Mesothelial cell of epicardium (in vitro differentiated cells): ENCODE data around the gene DCLK1. TPM values are rescaled to one million over a fixed set of nuclear protein-coding genes. Genes with fewer than 3 reads are reported as not detected.
"Not testable (repeated sequence)": the region's sequence is repeated elsewhere in the genome, so short reads cannot be mapped to it uniquely, and the experiment has no call there.

ENCODE experiments used
- DNase-seq, 2 experiments: peaks; one replicate each; pipeline ENCODE4 v3.0.0; 2021; ENCODE audit warnings: low spot score in 2 of 2; ENCODE audit not compliant: unreplicated experiment in 2 of 2
- H3K27ac Mint-ChIP-seq: 2 replicates; pipeline ENCODE4 v1.8.0; 2021; ENCODE audit warnings: mixed read lengths
- H3K27me3 Mint-ChIP-seq: 2 replicates; pipeline ENCODE4 v1.8.0; 2021; ENCODE audit warnings: low read depth, mixed read lengths
- H3K36me3 Mint-ChIP-seq: 2 replicates; pipeline ENCODE4 v1.8.0; 2021; ENCODE audit warnings: mixed read lengths
- H3K4me1 Mint-ChIP-seq: 2 replicates; pipeline ENCODE4 v1.8.0; 2021; ENCODE audit warnings: mixed read lengths
- H3K4me3 Mint-ChIP-seq: 2 replicates; pipeline ENCODE4 v1.8.0; 2021; ENCODE audit warnings: mild to moderate bottlenecking, moderate library complexity, mixed read lengths
- H3K9me3 Mint-ChIP-seq: 2 replicates; pipeline ENCODE4 v1.8.0; 2021; ENCODE audit warnings: mixed read lengths
- total RNA-seq: library from RNA; stranded (reverse); gene quantifications from 3 replicates; pipeline ENCODE4 v1.2.1, GENCODE V29; 2021
- TF ChIP-seq, protein P1 (sequence below): fragments of 200-600 bp; sonication (generic); IDR thresholded peaks from one replicate; pipeline ENCODE4 v1.5.0; 2021; ENCODE audit warnings: antibody characterized with exemption; ENCODE audit not compliant: unreplicated experiment

DCLK1 gene
- total RNA-seq, 1 donor from 2014 or later, result 21.7 TPM

DNA sequence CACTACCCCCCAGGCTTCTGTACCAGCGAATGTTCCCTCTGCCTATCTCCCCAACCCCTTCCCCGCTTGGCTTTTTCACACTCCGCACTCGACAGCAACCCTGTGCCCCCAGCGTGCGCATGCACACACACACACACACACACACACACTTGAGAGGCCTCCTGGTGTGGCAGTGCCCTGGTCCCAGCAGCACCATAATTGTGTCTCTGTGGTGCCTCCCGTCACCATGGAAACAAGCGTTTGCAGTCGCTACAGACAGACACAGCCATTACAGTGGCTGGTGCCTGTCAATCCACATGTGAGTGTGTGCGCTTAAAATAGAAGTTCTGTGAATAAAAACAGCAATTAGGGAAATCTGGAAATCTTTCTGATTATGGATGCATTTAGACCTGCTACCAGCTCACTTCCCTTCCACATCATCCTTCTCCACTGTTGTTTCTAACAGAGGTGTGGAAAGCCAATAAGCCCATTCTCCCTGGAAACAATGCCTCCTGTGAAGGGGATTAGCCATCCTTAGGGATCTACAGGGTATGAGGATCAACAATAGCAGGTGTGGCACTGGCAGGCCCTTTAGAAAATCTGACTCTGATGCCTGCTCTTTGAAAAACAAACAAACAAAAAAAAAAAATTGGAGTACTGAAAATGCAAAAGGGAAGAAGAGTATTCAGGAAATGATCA lies 146.3 kb downstream of the DCLK1 start:
- H3K27ac Mint-ChIP-seq, result peak overlapping the region; percentile 51
- TF ChIP-seq, protein P1, sequence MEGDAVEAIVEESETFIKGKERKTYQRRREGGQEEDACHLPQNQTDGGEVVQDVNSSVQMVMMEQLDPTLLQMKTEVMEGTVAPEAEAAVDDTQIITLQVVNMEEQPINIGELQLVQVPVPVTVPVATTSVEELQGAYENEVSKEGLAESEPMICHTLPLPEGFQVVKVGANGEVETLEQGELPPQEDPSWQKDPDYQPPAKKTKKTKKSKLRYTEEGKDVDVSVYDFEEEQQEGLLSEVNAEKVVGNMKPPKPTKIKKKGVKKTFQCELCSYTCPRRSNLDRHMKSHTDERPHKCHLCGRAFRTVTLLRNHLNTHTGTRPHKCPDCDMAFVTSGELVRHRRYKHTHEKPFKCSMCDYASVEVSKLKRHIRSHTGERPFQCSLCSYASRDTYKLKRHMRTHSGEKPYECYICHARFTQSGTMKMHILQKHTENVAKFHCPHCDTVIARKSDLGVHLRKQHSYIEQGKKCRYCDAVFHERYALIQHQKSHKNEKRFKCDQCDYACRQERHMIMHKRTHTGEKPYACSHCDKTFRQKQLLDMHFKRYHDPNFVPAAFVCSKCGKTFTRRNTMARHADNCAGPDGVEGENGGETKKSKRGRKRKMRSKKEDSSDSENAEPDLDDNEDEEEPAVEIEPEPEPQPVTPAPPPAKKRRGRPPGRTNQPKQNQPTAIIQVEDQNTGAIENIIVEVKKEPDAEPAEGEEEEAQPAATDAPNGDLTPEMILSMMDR, result no peak
- H3K36me3 Mint-ChIP-seq, result peaks cover 10% of the 10 kb centered on the region
- H3K9me3 Mint-ChIP-seq, result peaks cover 9% of the 10 kb centered on the region
- no peak for DNase-seq
- H3K4me3 Mint-ChIP-seq, result no peak overlapping the region
- peaks cover 38% of the 10 kb centered on the region for H3K4me1 Mint-ChIP-seq
- no peaks in the 10 kb centered on the region for H3K27me3 Mint-ChIP-seq

DNA sequence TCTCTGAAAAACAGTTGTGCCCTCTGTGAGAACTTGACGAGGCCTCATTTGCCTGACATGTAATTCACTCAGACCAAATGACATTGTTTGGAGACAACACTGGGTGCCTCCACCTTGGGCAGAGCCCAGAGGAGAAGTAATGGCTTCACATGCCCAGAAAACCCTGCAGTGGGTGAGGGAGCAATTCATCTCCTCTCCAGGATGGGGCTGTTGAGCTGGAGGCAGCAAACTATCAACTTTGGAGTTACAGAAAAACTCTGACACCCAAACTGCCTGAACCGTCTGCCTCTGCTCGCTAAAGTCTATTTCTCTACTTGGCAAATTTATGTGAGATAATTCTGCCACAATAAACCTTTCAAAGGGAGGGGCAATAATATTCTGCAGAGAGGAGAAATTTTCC lies 146.9 kb downstream of the DCLK1 start:
- Mint-ChIP-seq H3K27ac (no peak overlapping the region), H3K4me3 (no peak overlapping the region), H3K4me1 (peaks cover 40% of the 10 kb centered on the region), H3K27me3 (no peaks in the 10 kb centered on the region), H3K9me3 (peaks cover 9% of the 10 kb centered on the region), H3K36me3 (peaks cover 10% of the 10 kb centered on the region)
- TF ChIP-seq, protein P1, result no peak
- no peak for DNase-seq

GRCh38 chr13:35983703-35984102 lies 147.5 kb downstream of the DCLK1 start:
- H3K27ac Mint-ChIP-seq, H3K4me3 Mint-ChIP-seq, H3K9me3 Mint-ChIP-seq, H3K27me3 Mint-ChIP-seq, DNase-seq: not testable (repeated sequence)
- Mint-ChIP-seq H3K36me3 (peaks cover 12% of the 10 kb centered on the region), H3K4me1 (peaks cover 41% of the 10 kb centered on the region)

GRCh38 chr13:35983206-35983605 lies 148.0 kb downstream of the DCLK1 start:
- peaks cover 12% of the 10 kb centered on the region for H3K36me3 Mint-ChIP-seq
- no peaks in the 10 kb centered on the region for H3K27me3 Mint-ChIP-seq
- H3K4me3 Mint-ChIP-seq, result no peak overlapping the region
- no peak for DNase-seq
- no peak overlapping the region for H3K27ac Mint-ChIP-seq
- TF ChIP-seq, protein P1, result no peak
- H3K4me1 Mint-ChIP-seq, result peaks cover 39% of the 10 kb centered on the region
- H3K9me3 Mint-ChIP-seq, result peaks cover 9% of the 10 kb centered on the region

- Mint-ChIP-seq H3K4me3 (no peak overlapping the region), H3K27me3 (no peaks in the 10 kb centered on the region), H3K9me3 (peaks cover 14% of the 10 kb centered on the region), H3K36me3 (peaks cover 19% of the 10 kb centered on the region), H3K4me1 (peaks cover 12% of the 10 kb centered on the region), H3K27ac (no peak overlapping the region)
- TF ChIP-seq, protein P1, result no peak
- DNase-seq, result no peak
These were observed 151.7 kb downstream of the DCLK1 start for GRCh38 chr13:35979361-35979951.

- Mint-ChIP-seq H3K27me3 (no peaks in the 10 kb centered on the region), H3K4me1 (peaks cover 10% of the 10 kb centered on the region), H3K9me3 (peaks cover 19% of the 10 kb centered on the region)
These were observed 152.4 kb downstream of the DCLK1 start for GRCh38 chr13:35978607-35979316.

More at GRCh38 chr13:35978607-35979316, 152.4 kb downstream of the DCLK1 start:
- TF ChIP-seq, protein P1, result peak; percentile 96
- Mint-ChIP-seq H3K4me3 (no peak overlapping the region), H3K36me3 (peaks cover 23% of the 10 kb centered on the region), H3K27ac (peak overlapping the region; percentile 0)
- peak in 1 of 2 experiments; percentile 58 for DNase-seq
